IMR-90 (cell line): ENCODE measurements around the gene GPBAR1. TPM values are rescaled to one million over a fixed set of nuclear protein-coding genes. Genes with fewer than 3 reads are reported as not detected.

Source experiments
- ATAC-seq: fragments of 200-7000 bp; cut with Tn5 transposase; 2 replicates; pipeline ENCODE4 v1.9.1; 2020; ENCODE audit warnings: low read depth, mild to moderate bottlenecking, moderate library complexity
- BruUV-seq: library from RNA; stranded (reverse); fragments of 400-500 nt; replicated peaks from 2 replicates; lab custom pipeline; 2021; lab: Mats Ljungman, UMichigan
- CTCF ChIA-PET: fragments of 300-600 bp; formaldehyde crosslinking; extraction: SDS; loops from one replicate; lab custom pipeline; 2021; ENCODE audit warnings: antibody characterized with exemption; lab: Yijun Ruan, JAX
- POLR2A ChIA-PET: fragments of 300-600 bp; sonication (Branson Sonifier 250); formaldehyde crosslinking; loops from one replicate; lab custom pipeline; 2022; ENCODE audit warnings: antibody characterized with exemption; ENCODE audit not compliant: unreplicated experiment; lab: Charles Lee
- DNase-seq: peaks from one replicate; pipeline ENCODE4 v3.0.0; 2013
- H2AFZ ChIP-seq: replicated peaks from 2 replicates; pipeline ENCODE3; 2013; ENCODE audit warnings: low read length, mild to moderate bottlenecking; ENCODE audit not compliant: poor library complexity
- H2AK5ac ChIP-seq: 2 replicates; pipeline ENCODE4 v1.6.1; 2013; ENCODE audit warnings: low read depth, low read length, inconsistent platforms
- H2AK9ac ChIP-seq: replicated peaks from 2 replicates; pipeline ENCODE3; 2013; ENCODE audit warnings: mild to moderate bottlenecking, low read depth, low read length, moderate library complexity; ENCODE audit not compliant: poor library complexity
- H2BK120ac ChIP-seq: 2 replicates; pipeline ENCODE4 v1.6.1; 2013; ENCODE audit warnings: low read depth, low read length, inconsistent platforms
- H2BK15ac ChIP-seq: 3 replicates; pipeline ENCODE4 v1.6.1; 2013; ENCODE audit warnings: low read depth, low read length, inconsistent platforms
- H2BK20ac ChIP-seq: 2 replicates; pipeline ENCODE4 v1.6.1; 2013; ENCODE audit warnings: low read depth, mild to moderate bottlenecking, inconsistent platforms, low read length, moderate library complexity
- H2BK5ac ChIP-seq: 2 replicates; pipeline ENCODE4 v1.6.1; 2013; ENCODE audit warnings: mild to moderate bottlenecking, low read depth, low read length, inconsistent platforms; ENCODE audit not compliant: poor library complexity, severe bottlenecking
- H3K14ac ChIP-seq: replicated peaks from 2 replicates; pipeline ENCODE4 v1.6.1; 2013; ENCODE audit warnings: low read depth, low read length, inconsistent platforms
- H3K18ac ChIP-seq: 2 replicates; pipeline ENCODE4 v1.6.1; 2013; ENCODE audit warnings: low read depth, low read length, control low read depth
- H3K23ac ChIP-seq: 2 replicates; pipeline ENCODE4 v1.6.1; 2013; ENCODE audit warnings: low read depth, low read length, inconsistent platforms
- H3K27ac ChIP-seq: 2 replicates; pipeline ENCODE4 v1.5.1; 2013; ENCODE audit warnings: mild to moderate bottlenecking, control low read depth, low read length; ENCODE audit not compliant: insufficient read depth
- H3K27me3 ChIP-seq: 2 replicates; pipeline ENCODE4 v1.6.1; 2013; ENCODE audit warnings: low read length; ENCODE audit not compliant: control insufficient read depth, insufficient read depth
- H3K36me3 ChIP-seq: 2 replicates; pipeline ENCODE4 v1.6.1; 2013; ENCODE audit warnings: low read length, mixed read lengths; ENCODE audit not compliant: control insufficient read depth, insufficient read depth
- H3K4ac ChIP-seq: 2 replicates; pipeline ENCODE4 v1.6.1; 2013; ENCODE audit warnings: low read depth, low read length, inconsistent platforms
- H3K4me1 ChIP-seq: 2 replicates; pipeline ENCODE4 v1.6.1; 2013; ENCODE audit warnings: low read length, mixed read lengths; ENCODE audit not compliant: control insufficient read depth, insufficient read depth
- H3K4me2 ChIP-seq: 2 replicates; pipeline ENCODE4 v1.6.1; 2013; ENCODE audit warnings: low read depth, mild to moderate bottlenecking, control low read depth, low read length, moderate library complexity
- H3K4me3 ChIP-seq: 2 replicates; pipeline ENCODE4 v1.5.1; 2013; ENCODE audit warnings: low read depth, mild to moderate bottlenecking, control low read depth, low read length, moderate library complexity; ENCODE audit not compliant: insufficient read depth
- H3K56ac ChIP-seq: 2 replicates; pipeline ENCODE4 v1.6.1; 2013; ENCODE audit warnings: low read length, inconsistent platforms; ENCODE audit not compliant: insufficient read depth; ENCODE audit errors: extremely low read depth
- H3K79me1 ChIP-seq, 2 experiments: 2 replicates each; pipeline ENCODE4 v1.6.1; 2013; ENCODE audit warnings: low read length in 2 of 2, inconsistent platforms in 1 of 2, low read depth in 1 of 2
- H3K9ac ChIP-seq: 2 replicates; pipeline ENCODE4 v1.6.1; 2013; ENCODE audit warnings: low read depth, low read length, control low read depth
- H3K9me1 ChIP-seq: 2 replicates; pipeline ENCODE4 v1.6.1; 2013; ENCODE audit warnings: low read length, inconsistent platforms; ENCODE audit not compliant: insufficient read depth
- H3K9me3 ChIP-seq: 2 replicates; pipeline ENCODE4 v1.6.1; 2013; ENCODE audit warnings: low read length; ENCODE audit not compliant: control insufficient read depth, insufficient read depth
- H4K20me1 ChIP-seq: 2 replicates; pipeline ENCODE4 v1.6.1; 2013; ENCODE audit warnings: low read length, inconsistent platforms; ENCODE audit not compliant: insufficient read depth
- H4K5ac ChIP-seq: 2 replicates; pipeline ENCODE4 v1.6.1; 2013; ENCODE audit warnings: mild to moderate bottlenecking, low read depth, low read length, control low read depth
- H4K8ac ChIP-seq, 2 experiments: 2 replicates each; pipeline ENCODE4 v1.6.1; 2013; ENCODE audit warnings: low read depth in 2 of 2, low read length in 2 of 2, control low read depth in 1 of 2, inconsistent platforms in 1 of 2
- H4K91ac ChIP-seq: 2 replicates; pipeline ENCODE4 v1.6.1; 2013; ENCODE audit warnings: low read depth, low read length, inconsistent platforms; ENCODE audit not compliant: insufficient read depth
- BHLHE40 ChIP-seq: fragments of 150-350 bp; IDR thresholded peaks from 2 replicates; pipeline ENCODE4 v1.6.1; 2016; ENCODE audit warnings: mild to moderate bottlenecking, low read depth, low read length
- WGBS, 2 experiments: methylation state at CpG; one replicate each; pipeline versions ENCODE4 v1.1.5 to v1.1.7; 2013; ENCODE audit warnings: missing lambda C conversion rate in 2 of 2; ENCODE audit not compliant: insufficient read length in 1 of 2; ENCODE audit errors: extremely low coverage in 2 of 2; 5-methylcytosine and 5-hydroxymethylcytosine counted together
- dilution Hi-C: fragments of 300-500 bp; cut with HindIII; formaldehyde crosslinking; loops from one replicate; pipeline ENCODE4 v1.14.3; 2018; ENCODE audit warnings: low sequenced_read_pairs; ENCODE audit not compliant: unreplicated experiment
- in situ Hi-C: fragments of 300-500 bp; cut with MboI; formaldehyde crosslinking; loops from 3 replicates; pipeline ENCODE4 v1.14.3; 2019; ENCODE audit warnings: low sequenced_read_pairs, inconsistent platforms, mixed read lengths
- intact Hi-C: fragments of 100-400 bp; cut with micrococcal nuclease; formaldehyde crosslinking; loops from 2 replicates; pipeline ENCODE4 v1.10.0; 2022
- polyA plus RNA-seq, 3 experiments: library from polyadenylated mRNA; depleted of rRNA; stranded (reverse); fragments of >200 nt; gene quantifications; 2 replicates each; pipeline ENCODE4 v1.2.3, GENCODE V29; 2012; ENCODE audit warnings: low replicate concordance in 1 of 3
- total RNA-seq: library from RNA; depleted of rRNA; stranded (reverse); fragments of >200 nt; gene quantifications from 2 replicates; pipeline ENCODE4 v1.2.3, GENCODE V29; 2012

The GPBAR1 gene
- total and polyA plus RNA-seq, 2 of the 4 experiments (the other 2 are of a cell fraction) = under 0.01 to 0.21 TPM

DNA sequence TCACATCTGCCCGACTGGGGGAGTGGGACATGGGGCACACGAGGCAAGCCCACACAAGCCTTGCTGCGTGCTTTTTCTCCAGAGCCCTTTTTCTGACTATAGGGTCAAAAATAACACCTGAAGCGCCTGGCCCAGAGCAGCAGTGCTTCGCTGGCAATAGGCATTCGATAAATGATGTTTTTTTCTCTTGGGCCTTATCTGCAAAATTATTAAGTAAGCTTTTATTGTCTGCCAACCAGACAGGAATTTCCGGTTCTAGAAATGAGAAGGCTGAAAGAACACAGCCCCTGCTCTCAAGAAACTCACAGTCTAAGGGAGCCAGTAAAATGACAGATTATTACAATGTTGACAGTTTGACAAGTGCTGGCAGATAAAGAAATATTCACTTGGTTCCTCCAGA lies 34.2 kb downstream of the GPBAR1 start:
- H2AK5ac ChIP-seq = no peak overlapping the region
- no peak overlapping the region for H3K23ac ChIP-seq
- H2AFZ ChIP-seq = peak overlapping the region; percentile 63
- no peak overlapping the region for H3K4me3 ChIP-seq
- ATAC-seq = no peak
- ChIA-PET CTCF (interaction anchor here (1.1 kb wide), 1 partner anchor 101 kb away, joined by 6 read pairs; no protein-coding TSS in a partner anchor), POLR2A (no interaction called here)
- H4K20me1 ChIP-seq = 0 out of 2 replicates have a peak, but pooled peaks cover 4% of the 10 kb centered on the region
- peak overlapping the region in 1 of 2 experiments; percentile 26; a peak in 1 of 4 replicates for H4K8ac ChIP-seq
- no peak overlapping the region for H3K27ac ChIP-seq
- H3K18ac ChIP-seq = no peak overlapping the region
- H2BK15ac ChIP-seq = no peak overlapping the region; the same call in 2 of the 3 replicates
- intact Hi-C loops (no loop called here), in situ Hi-C loops (no loop called here), dilution Hi-C loops (no loop called here)
- no peak overlapping the region for H3K9ac ChIP-seq
- H3K36me3 ChIP-seq = no peaks in the 10 kb centered on the region
- peaks cover 15% of the 10 kb centered on the region for H3K4me1 ChIP-seq
- H4K91ac ChIP-seq = peak overlapping the region; percentile 20; the same call in 1 of the 2 replicates
- no peak for TF ChIP-seq BHLHE40
- no peak overlapping the region for H2BK5ac ChIP-seq
- no peaks in the 10 kb centered on the region for H3K27me3 ChIP-seq
- H3K9me3 ChIP-seq = no peaks in the 10 kb centered on the region
- no peak overlapping the region for H3K4me2 ChIP-seq
- H2AK9ac ChIP-seq = peak overlapping the region; percentile 18
- no peak overlapping the region for H4K5ac ChIP-seq
- WGBS, 2 experiments = 55% methylated on average over 3 of the region's 7 CpGs; no CpG with 5 or more reads in 1 of the 2 experiments
- H3K4ac ChIP-seq = peak overlapping the region; percentile 30; the same call in 1 of the 2 replicates
- no peak for DNase-seq
- BruUV-seq = no TSS peak
- H2BK120ac ChIP-seq = no peak overlapping the region
- peaks cover 19% of the 10 kb centered on the region for H3K9me1 ChIP-seq
- H3K56ac ChIP-seq = no peak overlapping the region
- H3K14ac ChIP-seq = 0 out of 2 replicates have a peak overlapping the region, but pooled peaks have one; percentile 16
- no peak overlapping the region; the same call in 1 of the 2 replicates for H2BK20ac ChIP-seq
- H3K79me1 ChIP-seq = peaks cover 11 to 22% of the 10 kb centered on the region in 2 experiments; a peak in 3 of 4 replicates
